Mucosa of rectum (tissue), 2 donors: ENCODE data around the gene FAM181A.

ENCODE experiments used
- H3K27ac ChIP-seq, 2 donors: one replicate each; pipeline ENCODE4 v1.7.0; 2013; ENCODE audit warnings: inconsistent platforms in 2 of 2, low read depth in 2 of 2, low read length in 2 of 2
- H3K27me3 ChIP-seq, 2 donors: one replicate each; pipeline ENCODE4 v1.7.0; 2013; ENCODE audit warnings: low read length in 2 of 2; ENCODE audit not compliant: control insufficient read depth in 2 of 2, insufficient read depth in 2 of 2
- H3K36me3 ChIP-seq, 2 donors: one replicate each; pipeline ENCODE4 v1.7.0; 2013; ENCODE audit warnings: low read length in 2 of 2; ENCODE audit not compliant: control insufficient read depth in 2 of 2, insufficient read depth in 2 of 2
- H3K4me1 ChIP-seq, 2 donors: one replicate each; pipeline ENCODE4 v1.7.0; 2013; ENCODE audit warnings: low read length in 2 of 2, mild to moderate bottlenecking in 1 of 2; ENCODE audit not compliant: control insufficient read depth in 2 of 2, insufficient read depth in 2 of 2
- H3K4me3 ChIP-seq, 2 donors: one replicate each; pipeline ENCODE4 v1.7.0; 2013; ENCODE audit warnings: low read length in 2 of 2
- H3K9ac ChIP-seq, 2 donors: one replicate each; pipeline ENCODE4 v1.7.0; 2013; ENCODE audit warnings: low read length in 2 of 2, low read depth in 1 of 2, mild to moderate bottlenecking in 1 of 2
- H3K9me3 ChIP-seq, 2 donors: one replicate each; pipeline ENCODE4 v1.7.0; 2013; ENCODE audit warnings: low read length in 2 of 2; ENCODE audit not compliant: control insufficient read depth in 2 of 2
- donor health status: healthy.
- donor health status: Normal muscosa, but diverticular disease.

Gene FAM181A

GRCh38 chr14:93916498-93916897 lies 10.6 kb upstream of the FAM181A start:
- Histone ChIP-seq H3K36me3 (no peaks in the 10 kb centered on the region), H3K27me3 (no peaks in the 10 kb centered on the region), H3K9me3 (peaks cover 0 to 4% of the 10 kb centered on the region in 2 donors), H3K4me3 (no peak overlapping the region), H3K9ac (no peak overlapping the region), H3K27ac (no peak overlapping the region), H3K4me1 (no peaks in the 10 kb centered on the region)

GRCh38 chr14:93917141-93917540 lies 10.0 kb upstream of the FAM181A start:
- H3K4me1 ChIP-seq = no peaks in the 10 kb centered on the region
- H3K27me3 ChIP-seq = no peaks in the 10 kb centered on the region
- no peak overlapping the region for H3K9ac ChIP-seq
- no peak overlapping the region for H3K4me3 ChIP-seq
- peaks cover 0 to 4% of the 10 kb centered on the region in 2 donors for H3K9me3 ChIP-seq
- H3K27ac ChIP-seq = no peak overlapping the region
- H3K36me3 ChIP-seq = no peaks in the 10 kb centered on the region

GRCh38 chr14:93921001-93921806 lies 5.9 kb upstream of the FAM181A start:
- no peaks in the 10 kb centered on the region for H3K9me3 ChIP-seq
- no peaks in the 10 kb centered on the region for H3K27me3 ChIP-seq
- no peak overlapping the region for H3K4me3 ChIP-seq
- H3K4me1 ChIP-seq = no peaks in the 10 kb centered on the region
- H3K36me3 ChIP-seq = no peaks in the 10 kb centered on the region
- no peak overlapping the region for H3K9ac ChIP-seq
- no peak overlapping the region for H3K27ac ChIP-seq

- H3K27ac ChIP-seq = no peak overlapping the region
- H3K36me3 ChIP-seq = no peaks in the 10 kb centered on the region
- H3K27me3 ChIP-seq = no peaks in the 10 kb centered on the region
- no peak overlapping the region for H3K4me3 ChIP-seq
- H3K9me3 ChIP-seq = no peaks in the 10 kb centered on the region
- H3K9ac ChIP-seq = no peak overlapping the region
- H3K4me1 ChIP-seq = no peaks in the 10 kb centered on the region
These were observed 3.5 kb upstream of the FAM181A start for GRCh38 chr14:93923626-93924025.

GRCh38 chr14:93924592-93925355 lies 2.4 kb upstream of the FAM181A start:
- no peaks in the 10 kb centered on the region for H3K36me3 ChIP-seq
- no peaks in the 10 kb centered on the region for H3K4me1 ChIP-seq

GRCh38 chr14:93925374-93925895 lies 1.7 kb upstream of the FAM181A start:
- H3K27ac ChIP-seq = no peak overlapping the region
- no peaks in the 10 kb centered on the region for H3K36me3 ChIP-seq
- H3K4me1 ChIP-seq = no peaks in the 10 kb centered on the region
- H3K4me3 ChIP-seq = no peak overlapping the region
- H3K9ac ChIP-seq = no peak overlapping the region
- H3K9me3 ChIP-seq = no peaks in the 10 kb centered on the region
- no peaks in the 10 kb centered on the region for H3K27me3 ChIP-seq

More at GRCh38 chr14:93924592-93925355, 2.4 kb upstream of the FAM181A start:
- no peaks in the 10 kb centered on the region for H3K27me3 ChIP-seq
- H3K9ac ChIP-seq = no peak overlapping the region
- H3K9me3 ChIP-seq = no peaks in the 10 kb centered on the region
- no peak overlapping the region for H3K27ac ChIP-seq
- H3K4me3 ChIP-seq = no peak overlapping the region

GRCh38 chr14:93926245-93926872 lies 785 bp upstream of the FAM181A start:
- H3K27ac ChIP-seq = no peak overlapping the region
- no peak overlapping the region for H3K9ac ChIP-seq
- H3K4me3 ChIP-seq = no peak overlapping the region
- no peaks in the 10 kb centered on the region for H3K9me3 ChIP-seq
- H3K4me1 ChIP-seq = no peaks in the 10 kb centered on the region
- H3K27me3 ChIP-seq = no peaks in the 10 kb centered on the region
- H3K36me3 ChIP-seq = no peaks in the 10 kb centered on the region

GRCh38 chr14:93927800-93928145 lies 629 bp downstream of the FAM181A start:
- Histone ChIP-seq H3K27ac (no peak overlapping the region), H3K9me3 (no peaks in the 10 kb centered on the region), H3K9ac (no peak overlapping the region), H3K27me3 (no peaks in the 10 kb centered on the region), H3K4me3 (no peak overlapping the region), H3K36me3 (no peaks in the 10 kb centered on the region), H3K4me1 (no peaks in the 10 kb centered on the region)

GRCh38 chr14:93928184-93929047 lies 1.3 kb downstream of the FAM181A start:
- Histone ChIP-seq H3K36me3 (peaks cover 0 to 1% of the 10 kb centered on the region in 2 donors), H3K4me1 (no peaks in the 10 kb centered on the region), H3K27ac (no peak overlapping the region), H3K27me3 (no peaks in the 10 kb centered on the region), H3K9me3 (no peaks in the 10 kb centered on the region), H3K9ac (no peak overlapping the region), H3K4me3 (no peak overlapping the region)
